ENCODE measurements around the gene TSPAN5. TPM values are rescaled to one million over a fixed set of nuclear protein-coding genes. Genes with fewer than 3 reads are reported as not detected.

The TSPAN5 gene
- total RNA-seq, 1 donor from 2014 or later: 61.4 TPM

GRCh38 chr4:98585596-98585995 lies 72.8 kb downstream of the TSPAN5 start:
- H3K4me2 ChIP-seq (ENCODE audit: low read length): no peak overlapping the region
- H3K79me2 ChIP-seq (ENCODE audit: insufficient read depth, low read length): peaks cover 99% of the 10 kb centered on the region
- no peaks in the 10 kb centered on the region for H3K27me3 ChIP-seq (ENCODE audit: insufficient read depth, low read length)
- H3K36me3 ChIP-seq (ENCODE audit: insufficient read depth, low read length): peaks cover 2% of the 10 kb centered on the region
- H3K4me1 ChIP-seq (ENCODE audit: insufficient read depth, low read length): peaks cover 27% of the 10 kb centered on the region
- peaks cover 12% of the 10 kb centered on the region for H3K4me1 Mint-ChIP-seq (ENCODE audit: low read depth, unreplicated experiment)
- no peak overlapping the region for H3K27ac Mint-ChIP-seq (ENCODE audit: unreplicated experiment)
- peaks cover 72% of the 10 kb centered on the region for H4K20me1 ChIP-seq (ENCODE audit: insufficient read depth, low read length)
- no peak for FAIRE-seq
- DNase-seq (ENCODE audit: low read depth): no peak
- peaks cover 4% of the 10 kb centered on the region for H3K9me3 Mint-ChIP-seq (ENCODE audit: unreplicated experiment)
- no peaks in the 10 kb centered on the region for H3K9me3 ChIP-seq (ENCODE audit: insufficient read depth, low read depth, low read length)
- no peak overlapping the region for H3K27ac ChIP-seq (ENCODE audit: low read depth, low read length)
- TF ChIP-seq EZH2 (IDR thresholded peaks at IDR 0.05; ENCODE audit: insufficient read depth, low read length): no peak
- TF ChIP-seq, protein P1, sequence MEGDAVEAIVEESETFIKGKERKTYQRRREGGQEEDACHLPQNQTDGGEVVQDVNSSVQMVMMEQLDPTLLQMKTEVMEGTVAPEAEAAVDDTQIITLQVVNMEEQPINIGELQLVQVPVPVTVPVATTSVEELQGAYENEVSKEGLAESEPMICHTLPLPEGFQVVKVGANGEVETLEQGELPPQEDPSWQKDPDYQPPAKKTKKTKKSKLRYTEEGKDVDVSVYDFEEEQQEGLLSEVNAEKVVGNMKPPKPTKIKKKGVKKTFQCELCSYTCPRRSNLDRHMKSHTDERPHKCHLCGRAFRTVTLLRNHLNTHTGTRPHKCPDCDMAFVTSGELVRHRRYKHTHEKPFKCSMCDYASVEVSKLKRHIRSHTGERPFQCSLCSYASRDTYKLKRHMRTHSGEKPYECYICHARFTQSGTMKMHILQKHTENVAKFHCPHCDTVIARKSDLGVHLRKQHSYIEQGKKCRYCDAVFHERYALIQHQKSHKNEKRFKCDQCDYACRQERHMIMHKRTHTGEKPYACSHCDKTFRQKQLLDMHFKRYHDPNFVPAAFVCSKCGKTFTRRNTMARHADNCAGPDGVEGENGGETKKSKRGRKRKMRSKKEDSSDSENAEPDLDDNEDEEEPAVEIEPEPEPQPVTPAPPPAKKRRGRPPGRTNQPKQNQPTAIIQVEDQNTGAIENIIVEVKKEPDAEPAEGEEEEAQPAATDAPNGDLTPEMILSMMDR (IDR thresholded peaks at IDR 0.05; ENCODE audit: insufficient read depth, low read depth, low read length): no peak
- H3K4me3 Mint-ChIP-seq (ENCODE audit: unreplicated experiment): no peak overlapping the region
- H2AFZ ChIP-seq (ENCODE audit: low read depth, low read length): no peak overlapping the region
- H3K4me3 ChIP-seq (ENCODE audit: insufficient read depth, low read depth, low read length): no peak overlapping the region
- H3K36me3 Mint-ChIP-seq (ENCODE audit: low read depth, unreplicated experiment): no peaks in the 10 kb centered on the region
- no peaks in the 10 kb centered on the region for H3K27me3 Mint-ChIP-seq (ENCODE audit: low read depth, unreplicated experiment)
- no peak overlapping the region for H3K9ac ChIP-seq (ENCODE audit: low read length)

GRCh38 chr4:98584265-98584664 lies 74.1 kb downstream of the TSPAN5 start:
- Mint-ChIP-seq H3K9me3 (ENCODE audit: unreplicated experiment) (peaks cover 1% of the 10 kb centered on the region), H3K27me3 (ENCODE audit: low read depth, unreplicated experiment) (no peaks in the 10 kb centered on the region), H3K36me3 (ENCODE audit: low read depth, unreplicated experiment) (peaks cover 4% of the 10 kb centered on the region), H3K4me3 (ENCODE audit: unreplicated experiment) (no peak overlapping the region), H3K4me1 (ENCODE audit: low read depth, unreplicated experiment) (peaks cover 18% of the 10 kb centered on the region), H3K27ac (ENCODE audit: unreplicated experiment) (no peak overlapping the region)
- Histone ChIP-seq H3K36me3 (ENCODE audit: insufficient read depth, low read length) (peaks cover 2% of the 10 kb centered on the region), H3K4me2 (ENCODE audit: low read length) (no peak overlapping the region), H3K27ac (ENCODE audit: low read depth, low read length) (no peak overlapping the region), H3K9ac (ENCODE audit: low read length) (no peak overlapping the region), H3K9me3 (ENCODE audit: insufficient read depth, low read depth, low read length) (no peaks in the 10 kb centered on the region), H3K4me3 (ENCODE audit: insufficient read depth, low read depth, low read length) (no peak overlapping the region), H3K4me1 (ENCODE audit: insufficient read depth, low read length) (peaks cover 27% of the 10 kb centered on the region), H3K79me2 (ENCODE audit: insufficient read depth, low read length) (peaks cover 99% of the 10 kb centered on the region), H4K20me1 (ENCODE audit: insufficient read depth, low read length) (peaks cover 69% of the 10 kb centered on the region), H2AFZ (ENCODE audit: low read depth, low read length) (no peak overlapping the region), H3K27me3 (ENCODE audit: insufficient read depth, low read length) (no peaks in the 10 kb centered on the region)
- DNase-seq (ENCODE audit: low read depth) (no peak), FAIRE-seq (no peak)
- TF ChIP-seq, protein P1 (IDR thresholded peaks at IDR 0.05; ENCODE audit: insufficient read depth, low read depth, low read length): no peak
- TF ChIP-seq EZH2 (IDR thresholded peaks at IDR 0.05; ENCODE audit: insufficient read depth, low read length): no peak

DNA sequence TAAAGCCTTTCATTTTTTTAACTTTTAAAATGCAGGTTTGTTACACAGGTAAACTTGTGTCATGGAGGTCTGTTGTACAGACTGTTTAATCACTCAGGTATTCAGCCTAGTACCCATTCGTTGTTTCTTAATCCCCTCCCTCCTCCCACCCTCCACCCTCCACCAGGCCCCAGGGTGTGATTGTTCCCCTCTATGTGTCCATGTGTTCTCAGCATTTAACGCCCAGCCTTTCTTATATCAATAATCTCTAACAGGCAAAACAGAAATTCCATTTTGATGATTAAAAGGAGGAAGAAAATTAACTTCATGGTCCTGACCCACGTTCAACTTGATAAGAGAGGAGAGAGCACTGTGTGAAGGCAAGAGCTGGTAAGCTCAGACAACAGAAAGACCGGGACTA lies 75.1 kb downstream of the TSPAN5 start:
- Mint-ChIP-seq H3K27me3 (ENCODE audit: low read depth, unreplicated experiment) (no peaks in the 10 kb centered on the region), H3K4me3 (ENCODE audit: unreplicated experiment) (no peak overlapping the region), H3K36me3 (ENCODE audit: low read depth, unreplicated experiment) (peaks cover 4% of the 10 kb centered on the region), H3K9me3 (ENCODE audit: unreplicated experiment) (no peaks in the 10 kb centered on the region), H3K4me1 (ENCODE audit: low read depth, unreplicated experiment) (peaks cover 18% of the 10 kb centered on the region), H3K27ac (ENCODE audit: unreplicated experiment) (no peak overlapping the region)
- Histone ChIP-seq H3K4me3 (ENCODE audit: insufficient read depth, low read depth, low read length) (no peak overlapping the region), H3K27me3 (ENCODE audit: insufficient read depth, low read length) (no peaks in the 10 kb centered on the region), H3K27ac (ENCODE audit: low read depth, low read length) (no peak overlapping the region), H4K20me1 (ENCODE audit: insufficient read depth, low read length) (peaks cover 72% of the 10 kb centered on the region), H3K4me1 (ENCODE audit: insufficient read depth, low read length) (peaks cover 27% of the 10 kb centered on the region), H2AFZ (ENCODE audit: low read depth, low read length) (no peak overlapping the region), H3K79me2 (ENCODE audit: insufficient read depth, low read length) (peaks cover 99% of the 10 kb centered on the region), H3K4me2 (ENCODE audit: low read length) (no peak overlapping the region), H3K9me3 (ENCODE audit: insufficient read depth, low read depth, low read length) (no peaks in the 10 kb centered on the region), H3K36me3 (ENCODE audit: insufficient read depth, low read length) (no peaks in the 10 kb centered on the region), H3K9ac (ENCODE audit: low read length) (no peak overlapping the region)
- DNase-seq (ENCODE audit: low read depth) (no peak), FAIRE-seq (no peak)
- TF ChIP-seq, protein P1 (IDR thresholded peaks at IDR 0.05; ENCODE audit: insufficient read depth, low read depth, low read length): no peak
- no peak for TF ChIP-seq EZH2 (IDR thresholded peaks at IDR 0.05; ENCODE audit: insufficient read depth, low read length)
